ENCODE results near the gene GMCL1. TPM values are rescaled to one million over a fixed set of nuclear protein-coding genes. Genes with fewer than 3 reads are reported as not detected.

Gene GMCL1
- total RNA-seq, 1 experiment from 2014 or later, result 13.8 TPM

- intact Hi-C loops (cut with micrococcal nuclease; ENCODE audit: unreplicated experiment), result no loop called here
- Histone ChIP-seq H3K9me3 (no peaks in the 10 kb centered on the region), H3K36me3 (ENCODE audit: control insufficient read depth, insufficient read depth, low read length) (no peaks in the 10 kb centered on the region; the same call in none of the 2 replicates), H3K27me3 (replicated peaks; ENCODE audit: control insufficient read depth, insufficient read depth, low read length) (no peaks in the 10 kb centered on the region), H3K4me1 (peaks cover 16% of the 10 kb centered on the region), H3K4me3 (ENCODE audit: low read depth, low read length) (no peak overlapping the region)
- no peaks in the 10 kb centered on the region for H3K27me3 Mint-ChIP-seq (ENCODE audit: insufficient read depth, unreplicated experiment)
- peaks cover 29% of the 10 kb centered on the region for H3K36me3 Mint-ChIP-seq (ENCODE audit: insufficient read depth, unreplicated experiment)
- POLR2A ChIA-PET, result no interaction called here
- no peak for DNase-seq
- CTCF ChIA-PET, result no interaction called here
- no peak overlapping the region for H3K27ac Mint-ChIP-seq (ENCODE audit: unreplicated experiment)
- H3K9me3 Mint-ChIP-seq (ENCODE audit: unreplicated experiment), result no peaks in the 10 kb centered on the region
- no peak for TF ChIP-seq CTCF (IDR thresholded peaks at IDR 0.05; ENCODE audit: insufficient read depth in 1 of 2, low read depth in 1 of 2, low read length in 1 of 2, severe bottlenecking in 1 of 2, unreplicated experiment in 1 of 2)
- H3K4me1 Mint-ChIP-seq (ENCODE audit: low read depth, unreplicated experiment), result peaks cover 28% of the 10 kb centered on the region
- BruUV-seq (replicated peaks), result no TSS peak
- H3K4me3 Mint-ChIP-seq (ENCODE audit: unreplicated experiment), result no peak overlapping the region
Observed at GRCh38 chr2:69804416-69804815, 25.0 kb upstream of the GMCL1 start.

- DNase-seq, result no peak
- peaks cover 29% of the 10 kb centered on the region for H3K36me3 Mint-ChIP-seq (ENCODE audit: insufficient read depth, unreplicated experiment)
- BruUV-seq (replicated peaks), result no TSS peak
- H3K36me3 ChIP-seq (ENCODE audit: control insufficient read depth, insufficient read depth, low read length), result no peaks in the 10 kb centered on the region; the same call in none of the 2 replicates
- H3K27me3 Mint-ChIP-seq (ENCODE audit: insufficient read depth, unreplicated experiment), result no peaks in the 10 kb centered on the region
- TF ChIP-seq CTCF (IDR thresholded peaks at IDR 0.05; ENCODE audit: insufficient read depth in 1 of 2, low read depth in 1 of 2, low read length in 1 of 2, severe bottlenecking in 1 of 2, unreplicated experiment in 1 of 2), result no peak
- POLR2A ChIA-PET, result no interaction called here
- intact Hi-C loops (cut with micrococcal nuclease; ENCODE audit: unreplicated experiment), result no loop called here
- H3K4me1 Mint-ChIP-seq (ENCODE audit: low read depth, unreplicated experiment), result peaks cover 14% of the 10 kb centered on the region
- no peak overlapping the region for H3K27ac Mint-ChIP-seq (ENCODE audit: unreplicated experiment)
- CTCF ChIA-PET, result no interaction called here
- H3K9me3 Mint-ChIP-seq (ENCODE audit: unreplicated experiment), result no peaks in the 10 kb centered on the region
- no peak overlapping the region for H3K4me3 Mint-ChIP-seq (ENCODE audit: unreplicated experiment)
- no peaks in the 10 kb centered on the region for H3K27me3 ChIP-seq (replicated peaks; ENCODE audit: control insufficient read depth, insufficient read depth, low read length)
- peaks cover 1% of the 10 kb centered on the region; the same call in 1 of the 2 replicates for H3K4me1 ChIP-seq
- no peaks in the 10 kb centered on the region for H3K9me3 ChIP-seq
- no peak overlapping the region for H3K4me3 ChIP-seq (ENCODE audit: low read depth, low read length)
Observed at GRCh38 chr2:69805887-69806286, 23.6 kb upstream of the GMCL1 start.

DNA sequence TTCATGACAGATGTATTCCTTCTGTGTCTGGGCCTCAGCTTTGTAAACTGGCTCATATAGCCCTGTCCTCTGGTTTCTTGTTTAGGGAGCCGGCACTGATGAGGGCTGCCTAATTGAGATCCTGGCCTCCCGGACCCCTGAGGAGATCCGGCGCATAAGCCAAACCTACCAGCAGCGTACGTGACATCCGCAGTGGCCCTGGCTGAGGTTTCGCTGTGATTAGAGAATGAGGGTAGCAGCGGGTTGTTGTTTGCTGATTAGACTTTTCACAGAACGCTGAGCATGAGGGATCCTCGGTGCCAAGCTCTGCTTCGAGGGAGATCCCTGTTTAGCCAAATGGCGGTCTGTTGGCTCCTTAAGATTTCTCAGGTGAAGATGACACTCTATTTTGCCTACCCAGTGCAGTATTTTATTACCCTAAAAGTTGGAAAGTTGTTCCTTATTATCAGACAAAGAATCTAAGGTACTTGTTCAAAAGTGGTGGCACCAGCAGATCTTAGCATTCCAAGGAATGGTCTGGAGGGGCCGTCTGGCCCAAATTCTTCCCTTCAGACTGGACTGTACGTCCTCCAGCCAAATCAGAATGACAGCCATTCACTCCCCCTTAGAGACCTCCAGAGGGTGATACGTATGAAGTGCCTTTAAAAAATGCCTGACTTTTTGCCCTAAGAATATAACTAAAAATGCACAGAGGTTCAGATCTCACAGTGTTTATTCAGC, 21.5 kb upstream of the GMCL1 start:
- DNase-seq, result no peak
- BruUV-seq (replicated peaks), result no TSS peak
- H3K9me3 ChIP-seq, result no peaks in the 10 kb centered on the region
- no peak overlapping the region for H3K27ac Mint-ChIP-seq (ENCODE audit: unreplicated experiment)
- H3K36me3 Mint-ChIP-seq (ENCODE audit: insufficient read depth, unreplicated experiment), result peaks cover 28% of the 10 kb centered on the region
- peaks cover 7% of the 10 kb centered on the region for H3K4me1 Mint-ChIP-seq (ENCODE audit: low read depth, unreplicated experiment)
- H3K27me3 ChIP-seq (replicated peaks; ENCODE audit: control insufficient read depth, insufficient read depth, low read length), result no peaks in the 10 kb centered on the region
- H3K9me3 Mint-ChIP-seq (ENCODE audit: unreplicated experiment), result no peaks in the 10 kb centered on the region
- peaks cover 2% of the 10 kb centered on the region for H3K36me3 ChIP-seq (ENCODE audit: control insufficient read depth, insufficient read depth, low read length)
- no peaks in the 10 kb centered on the region for H3K4me1 ChIP-seq
- no peak for TF ChIP-seq CTCF (IDR thresholded peaks at IDR 0.05; ENCODE audit: insufficient read depth in 1 of 2, low read depth in 1 of 2, low read length in 1 of 2, severe bottlenecking in 1 of 2, unreplicated experiment in 1 of 2)
- CTCF ChIA-PET, result no interaction called here
- POLR2A ChIA-PET, result no interaction called here
- intact Hi-C loops (cut with micrococcal nuclease; ENCODE audit: unreplicated experiment), result loop anchor here (1.0 kb wide), 1 partner anchor 9 kb away; no protein-coding TSS in a partner anchor
- H3K27me3 Mint-ChIP-seq (ENCODE audit: insufficient read depth, unreplicated experiment), result no peaks in the 10 kb centered on the region
- H3K4me3 ChIP-seq (ENCODE audit: low read depth, low read length), result no peak overlapping the region
- H3K4me3 Mint-ChIP-seq (ENCODE audit: unreplicated experiment), result no peak overlapping the region

All from Caco-2 (cell line).